Fibroblast of the aortic adventitia (primary cell): Measurements from ENCODE around the gene CRIP3. TPM values are rescaled to one million over a fixed set of nuclear protein-coding genes. Genes with fewer than 3 reads are reported as not detected.

Experiments
- DNase-seq: peaks from one replicate; pipeline ENCODE4 v3.0.0-alpha.2; 2010; ENCODE audit warnings: low read depth
- H3K4me3 ChIP-seq: 2 replicates; pipeline ENCODE4 v1.5.1; 2011; ENCODE audit warnings: low read depth, mild to moderate bottlenecking, control low read depth, low read length, moderate library complexity
- CTCF ChIP-seq: IDR thresholded peaks from 2 replicates; pipeline ENCODE4 v1.5.1; 2011; ENCODE audit warnings: mild to moderate bottlenecking, low read length, control low read depth, inconsistent platforms; ENCODE audit not compliant: insufficient read depth
- total RNA-seq: library from RNA; depleted of rRNA; stranded (reverse); fragments of >200 nt; gene quantifications from 2 replicates; pipeline ENCODE4 v1.2.3, GENCODE V29; 2012; ENCODE audit warnings: low replicate concordance

The CRIP3 gene
- total RNA-seq, 1 donor: not detected

GRCh38 chr6:43296780-43297497 lies 11.7 kb downstream of the CRIP3 start:
- no peak for DNase-seq
- no peak overlapping the region for H3K4me3 ChIP-seq
- no peak for TF ChIP-seq CTCF

- no peak for DNase-seq
- no peak overlapping the region for H3K4me3 ChIP-seq
- no peak for TF ChIP-seq CTCF
Measured at GRCh38 chr6:43295456-43295855, 13.2 kb downstream of the CRIP3 start.

- no peak for TF ChIP-seq CTCF
- no peak for DNase-seq
Measured at GRCh38 chr6:43294536-43294935, 14.1 kb downstream of the CRIP3 start.

GRCh38 chr6:43293698-43294097 lies 14.9 kb downstream of the CRIP3 start:
- DNase-seq: no peak
- TF ChIP-seq CTCF: no peak
- H3K4me3 ChIP-seq: no peak overlapping the region

More at GRCh38 chr6:43294536-43294935, 14.1 kb downstream of the CRIP3 start:
- H3K4me3 ChIP-seq: no peak overlapping the region

GRCh38 chr6:43292763-43293318 lies 15.8 kb downstream of the CRIP3 start:
- DNase-seq: no peak
- H3K4me3 ChIP-seq: no peak overlapping the region
- no peak for TF ChIP-seq CTCF

- no peak for DNase-seq
- TF ChIP-seq CTCF: no peak
- no peak overlapping the region for H3K4me3 ChIP-seq
Measured at GRCh38 chr6:43292341-43292740, 16.3 kb downstream of the CRIP3 start.
